HCT116 (cell line): Measurements from ENCODE around the gene CLASP1.

ENCODE experiments used
- CBX3 ChIP-seq: IDR thresholded peaks from 2 replicates; pipeline ENCODE4 v1.6.1; 2012; ENCODE audit warnings: low read depth
- CEBPB ChIP-seq: IDR thresholded peaks from 2 replicates; pipeline ENCODE4 v1.6.1; 2012; ENCODE audit warnings: low read depth
- EZH2 ChIP-seq: fragments of 200-600 bp; sonication (generic); IDR thresholded peaks from 2 replicates; pipeline ENCODE4 v1.6.1; 2017; ENCODE audit warnings: antibody characterized with exemption, mixed run types
- EZH2phosphoT487 ChIP-seq: fragments of 200-600 bp; IDR thresholded peaks from 2 replicates; pipeline ENCODE4 v1.6.1; 2018; ENCODE audit warnings: antibody characterized with exemption, borderline replicate concordance
- JUND ChIP-seq: IDR thresholded peaks from 2 replicates; pipeline ENCODE4 v1.6.1; 2012
- POLR2A ChIP-seq: IDR thresholded peaks from 2 replicates; pipeline ENCODE4 v1.7.0; 2011; ENCODE audit warnings: borderline replicate concordance; ENCODE audit not compliant: insufficient read depth, insufficient read length; ENCODE audit errors: extremely low read depth
- POLR2AphosphoS5 ChIP-seq: IDR thresholded peaks from 2 replicates; pipeline ENCODE4 v1.6.1; 2011; ENCODE audit warnings: mild to moderate bottlenecking, low read depth, low read length, moderate library complexity
- SIN3A ChIP-seq: IDR thresholded peaks from 2 replicates; pipeline ENCODE4 v1.6.1; 2012; ENCODE audit warnings: low read depth
- TF ChIP-seq, protein P1 (sequence below): IDR thresholded peaks from 2 replicates; pipeline ENCODE4 v1.6.1; 2012
- TF ChIP-seq, protein P2 (sequence below), 3 experiments: fragments of 200-600 bp in 1 of 3; sonication (generic) in 1 of 3; IDR thresholded peaks in 2 of 3; conservative IDR thresholded peaks in 1 of 3; 2 replicates each; pipeline ENCODE4 v1.5.1; 2012 to 2017; ENCODE audit warnings: low read depth in 2 of 3, low read length in 2 of 3, antibody characterized with exemption in 1 of 3, borderline replicate concordance in 1 of 3, control low read depth in 1 of 3, mild to moderate bottlenecking in 1 of 3, mixed read lengths in 1 of 3, mixed run types in 1 of 3, moderate library complexity in 1 of 3; ENCODE audit not compliant: insufficient read depth in 1 of 3
- TF ChIP-seq, protein P3 (sequence below): IDR thresholded peaks from 2 replicates; pipeline ENCODE4 v1.6.1; 2011; ENCODE audit warnings: mild to moderate bottlenecking, low read length, moderate library complexity; ENCODE audit not compliant: insufficient replicate concordance; ENCODE audit errors: extremely low read depth
- TF ChIP-seq, protein P4 (sequence below): IDR thresholded peaks from 2 replicates; pipeline ENCODE4 v1.6.1; 2012
- TF ChIP-seq, protein P5 (sequence below): IDR thresholded peaks from 2 replicates; pipeline ENCODE4 v1.6.1; 2012; ENCODE audit warnings: low read depth

DNA sequence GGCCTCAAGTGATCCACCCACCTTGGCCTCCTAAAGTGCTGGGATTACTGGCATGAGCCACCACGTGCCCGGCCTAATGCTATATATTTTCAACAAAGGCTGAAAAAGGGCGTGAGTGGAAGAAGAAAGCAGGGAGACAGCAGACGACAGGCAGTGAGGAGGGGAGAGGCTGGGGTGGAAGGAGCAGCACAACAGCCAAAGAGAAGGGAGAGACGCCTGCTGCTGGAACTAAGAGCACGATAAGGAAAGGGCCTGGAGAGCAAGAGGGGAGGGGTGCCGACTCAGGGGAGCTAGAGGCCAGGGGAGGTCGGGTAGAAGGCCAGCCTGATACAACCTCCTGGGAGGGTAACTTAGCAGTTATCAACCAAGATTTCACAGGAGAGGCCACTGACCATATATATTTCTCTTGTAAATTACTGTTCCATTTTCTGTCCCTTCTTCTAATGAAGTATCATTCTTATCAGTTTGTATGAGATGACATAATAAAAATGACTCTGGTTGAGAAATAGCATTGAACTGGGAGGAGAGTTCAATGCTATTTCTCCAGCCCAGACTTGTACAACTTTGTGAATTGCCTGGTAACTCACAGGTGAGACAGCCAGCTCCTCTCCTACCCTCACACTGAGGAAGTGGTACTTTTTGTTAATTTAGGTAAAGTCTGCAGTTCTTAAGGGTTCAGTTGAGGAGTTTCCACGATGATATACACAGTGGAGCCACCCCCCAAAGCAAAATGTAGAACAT is 124.4 kb downstream of the CLASP1 start:
- TF ChIP-seq, protein P1, sequence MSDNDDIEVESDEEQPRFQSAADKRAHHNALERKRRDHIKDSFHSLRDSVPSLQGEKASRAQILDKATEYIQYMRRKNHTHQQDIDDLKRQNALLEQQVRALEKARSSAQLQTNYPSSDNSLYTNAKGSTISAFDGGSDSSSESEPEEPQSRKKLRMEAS, result no peak
- TF ChIP-seq POLR2A (no peak), CBX3 (no peak), EZH2phosphoT487 (no peak), EZH2 (no peak), POLR2AphosphoS5 (no peak), SIN3A (no peak), JUND (no peak), CEBPB (no peak)
- TF ChIP-seq, protein P2, sequence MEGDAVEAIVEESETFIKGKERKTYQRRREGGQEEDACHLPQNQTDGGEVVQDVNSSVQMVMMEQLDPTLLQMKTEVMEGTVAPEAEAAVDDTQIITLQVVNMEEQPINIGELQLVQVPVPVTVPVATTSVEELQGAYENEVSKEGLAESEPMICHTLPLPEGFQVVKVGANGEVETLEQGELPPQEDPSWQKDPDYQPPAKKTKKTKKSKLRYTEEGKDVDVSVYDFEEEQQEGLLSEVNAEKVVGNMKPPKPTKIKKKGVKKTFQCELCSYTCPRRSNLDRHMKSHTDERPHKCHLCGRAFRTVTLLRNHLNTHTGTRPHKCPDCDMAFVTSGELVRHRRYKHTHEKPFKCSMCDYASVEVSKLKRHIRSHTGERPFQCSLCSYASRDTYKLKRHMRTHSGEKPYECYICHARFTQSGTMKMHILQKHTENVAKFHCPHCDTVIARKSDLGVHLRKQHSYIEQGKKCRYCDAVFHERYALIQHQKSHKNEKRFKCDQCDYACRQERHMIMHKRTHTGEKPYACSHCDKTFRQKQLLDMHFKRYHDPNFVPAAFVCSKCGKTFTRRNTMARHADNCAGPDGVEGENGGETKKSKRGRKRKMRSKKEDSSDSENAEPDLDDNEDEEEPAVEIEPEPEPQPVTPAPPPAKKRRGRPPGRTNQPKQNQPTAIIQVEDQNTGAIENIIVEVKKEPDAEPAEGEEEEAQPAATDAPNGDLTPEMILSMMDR (IDR thresholded peaks at IDR 0.05 in 2 of 3, conservative IDR thresholded peaks at IDR 0.05 in 1 of 3; ENCODE audit: borderline replicate concordance in 1 of 3, insufficient read depth in 1 of 3, low read depth in 2 of 3, low read length in 2 of 3), result no peak
- TF ChIP-seq, protein P3, sequence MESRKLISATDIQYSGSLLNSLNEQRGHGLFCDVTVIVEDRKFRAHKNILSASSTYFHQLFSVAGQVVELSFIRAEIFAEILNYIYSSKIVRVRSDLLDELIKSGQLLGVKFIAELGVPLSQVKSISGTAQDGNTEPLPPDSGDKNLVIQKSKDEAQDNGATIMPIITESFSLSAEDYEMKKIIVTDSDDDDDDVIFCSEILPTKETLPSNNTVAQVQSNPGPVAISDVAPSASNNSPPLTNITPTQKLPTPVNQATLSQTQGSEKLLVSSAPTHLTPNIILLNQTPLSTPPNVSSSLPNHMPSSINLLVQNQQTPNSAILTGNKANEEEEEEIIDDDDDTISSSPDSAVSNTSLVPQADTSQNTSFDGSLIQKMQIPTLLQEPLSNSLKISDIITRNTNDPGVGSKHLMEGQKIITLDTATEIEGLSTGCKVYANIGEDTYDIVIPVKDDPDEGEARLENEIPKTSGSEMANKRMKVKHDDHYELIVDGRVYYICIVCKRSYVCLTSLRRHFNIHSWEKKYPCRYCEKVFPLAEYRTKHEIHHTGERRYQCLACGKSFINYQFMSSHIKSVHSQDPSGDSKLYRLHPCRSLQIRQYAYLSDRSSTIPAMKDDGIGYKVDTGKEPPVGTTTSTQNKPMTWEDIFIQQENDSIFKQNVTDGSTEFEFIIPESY, result no peak
- TF ChIP-seq, protein P4, sequence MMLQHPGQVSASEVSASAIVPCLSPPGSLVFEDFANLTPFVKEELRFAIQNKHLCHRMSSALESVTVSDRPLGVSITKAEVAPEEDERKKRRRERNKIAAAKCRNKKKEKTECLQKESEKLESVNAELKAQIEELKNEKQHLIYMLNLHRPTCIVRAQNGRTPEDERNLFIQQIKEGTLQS, result no peak
- TF ChIP-seq, protein P5, sequence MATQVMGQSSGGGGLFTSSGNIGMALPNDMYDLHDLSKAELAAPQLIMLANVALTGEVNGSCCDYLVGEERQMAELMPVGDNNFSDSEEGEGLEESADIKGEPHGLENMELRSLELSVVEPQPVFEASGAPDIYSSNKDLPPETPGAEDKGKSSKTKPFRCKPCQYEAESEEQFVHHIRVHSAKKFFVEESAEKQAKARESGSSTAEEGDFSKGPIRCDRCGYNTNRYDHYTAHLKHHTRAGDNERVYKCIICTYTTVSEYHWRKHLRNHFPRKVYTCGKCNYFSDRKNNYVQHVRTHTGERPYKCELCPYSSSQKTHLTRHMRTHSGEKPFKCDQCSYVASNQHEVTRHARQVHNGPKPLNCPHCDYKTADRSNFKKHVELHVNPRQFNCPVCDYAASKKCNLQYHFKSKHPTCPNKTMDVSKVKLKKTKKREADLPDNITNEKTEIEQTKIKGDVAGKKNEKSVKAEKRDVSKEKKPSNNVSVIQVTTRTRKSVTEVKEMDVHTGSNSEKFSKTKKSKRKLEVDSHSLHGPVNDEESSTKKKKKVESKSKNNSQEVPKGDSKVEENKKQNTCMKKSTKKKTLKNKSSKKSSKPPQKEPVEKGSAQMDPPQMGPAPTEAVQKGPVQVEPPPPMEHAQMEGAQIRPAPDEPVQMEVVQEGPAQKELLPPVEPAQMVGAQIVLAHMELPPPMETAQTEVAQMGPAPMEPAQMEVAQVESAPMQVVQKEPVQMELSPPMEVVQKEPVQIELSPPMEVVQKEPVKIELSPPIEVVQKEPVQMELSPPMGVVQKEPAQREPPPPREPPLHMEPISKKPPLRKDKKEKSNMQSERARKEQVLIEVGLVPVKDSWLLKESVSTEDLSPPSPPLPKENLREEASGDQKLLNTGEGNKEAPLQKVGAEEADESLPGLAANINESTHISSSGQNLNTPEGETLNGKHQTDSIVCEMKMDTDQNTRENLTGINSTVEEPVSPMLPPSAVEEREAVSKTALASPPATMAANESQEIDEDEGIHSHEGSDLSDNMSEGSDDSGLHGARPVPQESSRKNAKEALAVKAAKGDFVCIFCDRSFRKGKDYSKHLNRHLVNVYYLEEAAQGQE, result no peak
